Karpas-422 (cell line): ENCODE measurements around the gene PRRG2. TPM values are rescaled to one million over a fixed set of nuclear protein-coding genes. Genes with fewer than 3 reads are reported as not detected.
"Not testable (repeated sequence)": the region's sequence is repeated elsewhere in the genome, so short reads cannot be mapped to it uniquely, and the experiment has no call there.

Experiments
- DNase-seq: peaks from one replicate; pipeline ENCODE4 v3.0.0-alpha.2; 2015
- H2AFZ ChIP-seq: fragments of 200-600 bp; sonication (generic); 2 replicates; pipeline ENCODE4 v1.6.1; 2014; ENCODE audit warnings: antibody characterized with exemption, low read length, mixed read lengths
- H3K27ac ChIP-seq: fragments of 200-600 bp; sonication (generic); 2 replicates; pipeline ENCODE4 v1.5.1; 2014; ENCODE audit warnings: mild to moderate bottlenecking, low read length, moderate library complexity
- H3K27me3 ChIP-seq: fragments of 200-600 bp; sonication (generic); 2 replicates; pipeline ENCODE4 v1.6.1; 2014; ENCODE audit warnings: low read length, mixed read lengths
- H3K36me3 ChIP-seq: fragments of 200-600 bp; sonication (generic); 2 replicates; pipeline ENCODE4 v1.6.1; 2014; ENCODE audit warnings: low read length, mixed read lengths; ENCODE audit not compliant: insufficient read depth
- H3K4me1 ChIP-seq: fragments of 200-600 bp; sonication (generic); 2 replicates; pipeline ENCODE4 v1.6.1; 2014; ENCODE audit warnings: mild to moderate bottlenecking, low read length, mixed read lengths
- H3K4me2 ChIP-seq: fragments of 200-600 bp; sonication (generic); 2 replicates; pipeline ENCODE4 v1.6.1; 2014; ENCODE audit warnings: low read length, low read depth, mild to moderate bottlenecking; ENCODE audit not compliant: poor library complexity, severe bottlenecking
- H3K4me3 ChIP-seq: fragments of 200-600 bp; sonication (generic); 2 replicates; pipeline ENCODE4 v1.5.1; 2014; ENCODE audit warnings: mild to moderate bottlenecking, antibody characterized with exemption, low read length, mixed read lengths
- H3K79me2 ChIP-seq: fragments of 200-600 bp; sonication (generic); 2 replicates; pipeline ENCODE4 v1.6.1; 2014; ENCODE audit warnings: mild to moderate bottlenecking, low read length, mixed read lengths
- H3K9ac ChIP-seq: fragments of 200-600 bp; sonication (generic); 2 replicates; pipeline ENCODE4 v1.6.0; 2014; ENCODE audit warnings: low read length
- H3K9me2 ChIP-seq: fragments of 200-600 bp; sonication (generic), shearing (Covaris generic); replicated peaks from 2 replicates; pipeline ENCODE4 v1.6.0; 2014; ENCODE audit warnings: mild to moderate bottlenecking, low read length, moderate library complexity; ENCODE audit not compliant: insufficient read depth
- H3K9me3 ChIP-seq: fragments of 300-700, 200-600 bp; sonication (generic); 2 replicates; pipeline ENCODE4 v1.6.1; 2014; ENCODE audit warnings: low read length, mixed read lengths
- H4K20me1 ChIP-seq: fragments of 200-600 bp; sonication (generic); 2 replicates; pipeline ENCODE4 v1.6.1; 2014; ENCODE audit warnings: mild to moderate bottlenecking, antibody characterized with exemption, low read length, low read depth; ENCODE audit not compliant: insufficient read depth
- total RNA-seq: library from RNA; depleted of rRNA; stranded (reverse); fragments of >200 nt; shearing (Covaris generic); gene quantifications from 2 replicates; pipeline ENCODE4 v1.2.3, GENCODE V29; 2014; ENCODE audit warnings: low replicate concordance

The PRRG2 gene
- total RNA-seq, 1 experiment from 2014 or later: 1.3 TPM

- Histone ChIP-seq H4K20me1 (0 out of 2 replicates have a peak, but pooled peaks cover 6% of the 10 kb centered on the region), H3K9me3 (no peaks in the 10 kb centered on the region), H3K36me3 (peaks cover 9% of the 10 kb centered on the region), H3K4me1 (no peaks in the 10 kb centered on the region), H3K4me2 (no peak overlapping the region), H2AFZ (no peak overlapping the region), H3K79me2 (no peaks in the 10 kb centered on the region), H3K27me3 (no peaks in the 10 kb centered on the region), H3K9ac (no peak overlapping the region), H3K4me3 (no peak overlapping the region), H3K27ac (no peak overlapping the region), H3K9me2 (no peaks in the 10 kb centered on the region)
- no peak for DNase-seq
Measured at GRCh38 chr19:49632576-49632975, 51.5 kb downstream of the PRRG2 start.

DNA sequence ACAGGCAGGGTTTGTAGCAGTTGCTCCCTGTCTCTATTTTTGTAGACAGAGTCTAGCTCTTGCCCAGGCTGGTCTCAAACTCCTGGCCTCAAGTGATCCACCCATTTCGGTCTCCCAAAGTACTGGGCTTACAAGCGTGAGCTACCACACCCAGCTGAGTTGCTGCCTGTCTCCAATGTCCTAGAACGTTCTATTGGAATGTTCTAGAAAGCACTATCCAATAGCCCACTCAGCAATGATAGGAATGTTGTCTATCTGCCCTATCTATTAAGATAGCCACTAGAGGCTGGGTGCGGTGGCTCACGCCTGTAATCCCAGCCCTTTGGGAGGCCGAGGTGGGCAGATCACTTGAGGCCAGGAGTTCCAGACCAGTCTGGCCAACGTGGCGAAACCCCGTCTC, 52.2 kb downstream of the PRRG2 start:
- not testable (repeated sequence) for H3K36me3 ChIP-seq, H3K4me3 ChIP-seq, H3K27me3 ChIP-seq, H3K79me2 ChIP-seq, H3K9me3 ChIP-seq, H3K4me1 ChIP-seq, H3K9ac ChIP-seq, H3K9me2 ChIP-seq, DNase-seq, H3K27ac ChIP-seq, H2AFZ ChIP-seq, H4K20me1 ChIP-seq, H3K4me2 ChIP-seq

- H3K9me2 ChIP-seq: no peaks in the 10 kb centered on the region
- no peak overlapping the region for H3K4me2 ChIP-seq
- DNase-seq: no peak
- no peak overlapping the region for H3K27ac ChIP-seq
- H3K9me3 ChIP-seq: no peaks in the 10 kb centered on the region
- peaks cover 8% of the 10 kb centered on the region for H3K4me1 ChIP-seq
- H3K79me2 ChIP-seq: no peaks in the 10 kb centered on the region
- H3K4me3 ChIP-seq: no peak overlapping the region
- no peak overlapping the region for H2AFZ ChIP-seq
- peaks cover 14% of the 10 kb centered on the region; the same call in 1 of the 2 replicates for H4K20me1 ChIP-seq
- H3K36me3 ChIP-seq: no peaks in the 10 kb centered on the region
- no peak overlapping the region for H3K9ac ChIP-seq
- H3K27me3 ChIP-seq: no peaks in the 10 kb centered on the region
Measured at GRCh38 chr19:49635530-49636232, 54.6 kb downstream of the PRRG2 start.

GRCh38 chr19:49636233-49636932, 55.3 kb downstream of the PRRG2 start:
- no peaks in the 10 kb centered on the region for H3K27me3 ChIP-seq
- H4K20me1 ChIP-seq: peaks cover 14% of the 10 kb centered on the region; the same call in 1 of the 2 replicates
- no peak overlapping the region for H2AFZ ChIP-seq
- H3K27ac ChIP-seq: no peak overlapping the region
- no peak overlapping the region for H3K4me2 ChIP-seq
- no peaks in the 10 kb centered on the region for H3K9me3 ChIP-seq
- H3K9me2 ChIP-seq: no peaks in the 10 kb centered on the region
- DNase-seq: no peak
- H3K9ac ChIP-seq: no peak overlapping the region
- no peaks in the 10 kb centered on the region for H3K79me2 ChIP-seq
- H3K4me1 ChIP-seq: peaks cover 14% of the 10 kb centered on the region
- H3K4me3 ChIP-seq: no peak overlapping the region
- H3K36me3 ChIP-seq: no peaks in the 10 kb centered on the region

DNA sequence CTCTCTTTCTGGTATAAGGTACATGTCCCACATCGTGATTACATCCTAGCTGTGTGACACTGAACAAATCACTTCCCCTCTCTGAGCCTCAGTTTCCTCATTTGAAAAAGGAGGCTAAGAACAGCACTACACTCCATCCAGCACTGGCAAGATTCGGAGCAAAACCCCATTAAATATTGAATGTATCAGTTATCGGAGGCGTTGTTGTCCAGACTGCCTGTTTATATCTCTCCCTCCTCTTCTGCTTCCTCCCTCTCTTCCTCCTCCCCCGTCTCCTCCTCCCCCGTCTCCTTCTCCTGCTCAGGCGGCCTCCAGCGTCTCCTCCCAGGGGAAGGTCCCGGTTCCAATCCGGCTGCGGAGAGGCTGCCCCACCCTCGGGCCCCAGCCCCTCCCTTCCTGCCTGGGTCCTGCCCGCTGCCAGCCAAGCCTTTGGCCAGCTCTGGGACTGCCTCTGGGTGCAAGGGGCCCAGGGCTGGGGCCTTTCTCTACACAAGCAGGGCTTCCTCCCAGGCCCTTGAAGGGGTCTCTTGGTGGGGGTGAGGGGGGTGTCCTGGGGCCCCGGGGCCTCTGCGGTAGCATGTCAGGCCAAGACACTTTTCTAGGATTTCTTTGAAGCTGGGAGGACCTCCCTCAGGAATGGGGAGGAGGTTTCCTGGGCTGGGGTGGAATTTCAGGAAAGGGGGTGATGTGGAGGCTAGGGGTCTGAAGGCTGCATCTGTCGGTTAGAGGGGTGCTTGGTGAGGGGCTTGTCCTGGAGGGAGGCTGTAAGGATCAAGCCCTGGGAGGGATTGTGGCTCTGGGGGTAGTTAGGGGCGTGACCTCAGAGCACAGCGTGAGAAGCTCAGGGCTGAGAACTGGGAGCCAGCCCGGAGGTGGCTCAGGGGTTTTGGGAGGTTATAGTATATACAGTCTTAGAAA, 57.0 kb downstream of the PRRG2 start:
- H3K4me1 ChIP-seq: peaks cover 19% of the 10 kb centered on the region
- H3K9me2 ChIP-seq: no peaks in the 10 kb centered on the region
- H3K36me3 ChIP-seq: no peaks in the 10 kb centered on the region
- no peak overlapping the region for H3K27ac ChIP-seq
- peak; percentile 53 for DNase-seq
- no peak overlapping the region for H3K4me3 ChIP-seq
- H3K4me2 ChIP-seq: no peak overlapping the region
- H4K20me1 ChIP-seq: peaks cover 8% of the 10 kb centered on the region; the same call in 1 of the 2 replicates
- H3K9me3 ChIP-seq: no peaks in the 10 kb centered on the region
- no peaks in the 10 kb centered on the region for H3K27me3 ChIP-seq
- H2AFZ ChIP-seq: no peak overlapping the region
- no peak overlapping the region for H3K9ac ChIP-seq
- H3K79me2 ChIP-seq: peaks cover 10% of the 10 kb centered on the region

- H4K20me1 ChIP-seq: peaks cover 17% of the 10 kb centered on the region
- peak; percentile 49 for DNase-seq
- H2AFZ ChIP-seq: no peak overlapping the region
- peak overlapping the region; percentile 84 for H3K4me2 ChIP-seq
- no peaks in the 10 kb centered on the region for H3K9me3 ChIP-seq
- H3K27me3 ChIP-seq: no peaks in the 10 kb centered on the region
- peak overlapping the region; percentile 64 for H3K9ac ChIP-seq
- H3K79me2 ChIP-seq: peaks cover 25% of the 10 kb centered on the region
- no peaks in the 10 kb centered on the region; the same call in 1 of the 2 replicates for H3K36me3 ChIP-seq
- no peak overlapping the region for H3K27ac ChIP-seq
- peak overlapping the region; percentile 64 for H3K4me3 ChIP-seq
- peaks cover 34% of the 10 kb centered on the region for H3K4me1 ChIP-seq
- no peaks in the 10 kb centered on the region for H3K9me2 ChIP-seq
Measured at GRCh38 chr19:49639401-49640112, 58.4 kb downstream of the PRRG2 start.

DNA sequence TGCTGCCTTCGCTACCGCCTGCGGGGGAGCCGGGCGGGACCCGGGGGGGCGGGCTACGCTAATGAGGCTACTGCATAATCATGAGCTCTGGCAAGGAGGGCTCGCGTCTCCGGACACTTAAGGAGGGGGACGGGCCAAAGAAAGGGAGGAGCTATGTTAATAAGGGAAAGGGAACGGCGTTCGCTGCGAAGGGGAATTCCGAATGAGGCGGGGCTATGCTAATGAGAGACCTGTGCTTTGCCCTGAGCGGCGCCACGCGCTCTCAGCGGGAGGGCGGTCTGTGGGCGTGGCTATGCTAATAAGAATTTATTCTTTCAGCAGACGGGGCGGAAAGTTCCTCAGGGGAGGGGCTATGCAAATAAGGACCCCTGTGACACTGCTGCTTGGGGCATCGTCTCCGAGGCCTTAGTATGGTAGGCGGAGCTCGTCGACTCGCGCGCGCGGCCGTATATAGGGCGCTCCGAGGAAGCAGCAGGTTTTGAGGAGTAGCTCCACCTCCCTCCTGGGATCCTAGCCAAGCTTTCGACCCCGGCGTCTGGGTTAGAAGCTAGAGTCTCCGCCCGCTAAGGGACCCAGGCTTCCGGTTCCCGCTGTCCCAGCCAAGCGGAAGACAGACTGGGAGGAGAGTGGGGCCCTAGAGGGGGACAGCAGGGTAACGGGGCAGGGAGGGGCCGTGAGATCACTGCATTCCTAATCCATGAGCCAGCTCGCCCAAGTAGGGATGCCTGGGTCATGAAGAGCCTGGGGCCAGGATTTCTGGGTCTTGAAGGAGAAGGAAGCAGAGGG, 59.2 kb downstream of the PRRG2 start, which contains the start of gene RRAS:
RRAS (minus strand) TSS at position 31 of the 786 bp plus-strand sequence. CDS start 45 bp downstream, outside the sequence.
- Histone ChIP-seq H3K79me2 (peaks cover 32% of the 10 kb centered on the region), H3K9me3 (no peaks in the 10 kb centered on the region), H3K4me1 (peaks cover 34% of the 10 kb centered on the region), H2AFZ (no peak within 1 kb of the TSS), H3K9me2 (no peaks in the 10 kb centered on the region), H3K4me2 (peak within 1 kb of the TSS; percentile 97), H3K9ac (peak within 1 kb of the TSS; percentile 88), H4K20me1 (peaks cover 24% of the 10 kb centered on the region), H3K27me3 (no peaks in the 10 kb centered on the region), H3K4me3 (peak within 1 kb of the TSS; percentile 86), H3K36me3 (no peaks in the 10 kb centered on the region; the same call in 1 of the 2 replicates), H3K27ac (peak within 1 kb of the TSS; percentile 83)
- peak; percentile 100 for DNase-seq
